Peyer's patch (tissue), 4 donors: ENCODE data around the gene THAP11. TPM values are rescaled to one million over a fixed set of nuclear protein-coding genes. Genes with fewer than 3 reads are reported as not detected.

Source experiments
- DNase-seq, 3 donors: peaks; one replicate each; pipeline ENCODE4 v3.0.0-alpha.2; 2017 to 2019
- H3K27ac ChIP-seq, 4 donors: fragments of 200-600 bp; sonication (generic); one replicate each; pipeline ENCODE4 v1.5.1; 2016 to 2019
- H3K27me3 ChIP-seq, 2 donors: fragments of 200-600 bp; sonication (generic); one replicate each; pipeline ENCODE4 v1.5.1; 2019
- H3K36me3 ChIP-seq, 3 donors: fragments of 200-600 bp; sonication (generic); one replicate each; pipeline ENCODE4 v1.5.1; 2016 to 2019
- H3K4me1 ChIP-seq, 4 donors: fragments of 200-600 bp; sonication (generic); one replicate each; pipeline ENCODE4 v1.5.1; 2016 to 2019
- H3K4me3 ChIP-seq, 4 donors: fragments of 200-600 bp; sonication (generic); 1 replicate in 3 of 4; 2 replicates in 1 of 4; pipeline ENCODE4 v1.5.1; 2016 to 2019; ENCODE audit warnings: mild to moderate bottlenecking in 1 of 4
- H3K9me3 ChIP-seq, 4 donors: fragments of 200-600 bp; sonication (generic); one replicate each; pipeline ENCODE4 v1.5.1; 2016 to 2019; ENCODE audit warnings: mild to moderate bottlenecking in 1 of 4
- CTCF ChIP-seq, 6 experiments: fragments of 450-650 bp in 4 of 6; fragments of 200-600 bp in 2 of 6; sonication (generic) in 1 of 6; IDR thresholded peaks; one replicate each; pipeline ENCODE4 v1.5.1; 2017 to 2019; ENCODE audit warnings: antibody characterized with exemption in 6 of 6, mild to moderate bottlenecking in 3 of 6, moderate library complexity in 1 of 6
- POLR2A ChIP-seq, 2 donors: fragments of 450-650 bp; IDR thresholded peaks; one replicate each; pipeline ENCODE4 v1.5.1; 2017; ENCODE audit warnings: antibody characterized with exemption in 2 of 2, mild to moderate bottlenecking in 2 of 2, moderate library complexity in 2 of 2
- total RNA-seq, 4 donors: library from RNA; depleted of rRNA; stranded (reverse); fragments of >200 nt; gene quantifications; one replicate each; pipeline ENCODE4 v1.1.0, GENCODE V29; 2016

THAP11 gene
- total RNA-seq, 4 donors from 2014 or later: 23.9 to 38.2 (median 31.7) TPM

GRCh38 chr16:67878846-67879245, 36.7 kb downstream of the THAP11 start:
- DNase-seq: no peak
- H3K4me1 ChIP-seq: peaks cover 0 to 28% (median 7%) of the 10 kb centered on the region in 4 donors
- H3K36me3 ChIP-seq: peaks cover 0 to 82% (median 7%) of the 10 kb centered on the region in 3 donors
- TF ChIP-seq POLR2A (IDR thresholded peaks at IDR 0.05): no peak
- TF ChIP-seq CTCF (IDR thresholded peaks at IDR 0.05): no peak
- H3K9me3 ChIP-seq: no peaks in the 10 kb centered on the region
- no peaks in the 10 kb centered on the region for H3K27me3 ChIP-seq
- no peak overlapping the region for H3K27ac ChIP-seq
- H3K4me3 ChIP-seq: no peak overlapping the region

GRCh38 chr16:67879462-67879861, 37.3 kb downstream of the THAP11 start:
- TF ChIP-seq POLR2A (IDR thresholded peaks at IDR 0.05) (no peak), CTCF (IDR thresholded peaks at IDR 0.05) (no peak)
- Histone ChIP-seq H3K27me3 (no peaks in the 10 kb centered on the region), H3K27ac (no peak overlapping the region), H3K36me3 (peaks cover 0 to 87% (median 7%) of the 10 kb centered on the region in 3 donors), H3K4me1 (peaks cover 0 to 23% (median 2%) of the 10 kb centered on the region in 4 donors), H3K9me3 (no peaks in the 10 kb centered on the region), H3K4me3 (no peak overlapping the region)
- no peak for DNase-seq

GRCh38 chr16:67879936-67880335, 37.8 kb downstream of the THAP11 start:
- no peak for DNase-seq
- peaks cover 0 to 92% (median 7%) of the 10 kb centered on the region in 3 donors for H3K36me3 ChIP-seq
- no peaks in the 10 kb centered on the region for H3K9me3 ChIP-seq

GRCh38 chr16:67880584-67880983, 38.5 kb downstream of the THAP11 start:
- no peaks in the 10 kb centered on the region for H3K27me3 ChIP-seq
- no peaks in the 10 kb centered on the region for H3K9me3 ChIP-seq
- peaks cover 0 to 97% (median 7%) of the 10 kb centered on the region in 3 donors for H3K36me3 ChIP-seq
- no peak for DNase-seq
- no peak overlapping the region for H3K4me3 ChIP-seq
- TF ChIP-seq POLR2A (IDR thresholded peaks at IDR 0.05): no peak
- TF ChIP-seq CTCF (IDR thresholded peaks at IDR 0.05): no peak
- no peak overlapping the region for H3K27ac ChIP-seq
- H3K4me1 ChIP-seq: peaks cover 0 to 17% (median 0%) of the 10 kb centered on the region in 4 donors

More at GRCh38 chr16:67879936-67880335, 37.8 kb downstream of the THAP11 start:
- Histone ChIP-seq H3K4me1 (peaks cover 0 to 22% (median 0%) of the 10 kb centered on the region in 4 donors), H3K4me3 (no peak overlapping the region), H3K27ac (no peak overlapping the region), H3K27me3 (no peaks in the 10 kb centered on the region)
- TF ChIP-seq POLR2A (IDR thresholded peaks at IDR 0.05) (no peak), CTCF (IDR thresholded peaks at IDR 0.05) (no peak)

- no peak for TF ChIP-seq CTCF (IDR thresholded peaks at IDR 0.05)
- no peak for TF ChIP-seq POLR2A (IDR thresholded peaks at IDR 0.05)
- peaks cover 0 to 17% (median 0%) of the 10 kb centered on the region in 4 donors for H3K4me1 ChIP-seq
- peak overlapping the region in 1 of 4 donors; percentile 69 for H3K27ac ChIP-seq
- H3K27me3 ChIP-seq: no peaks in the 10 kb centered on the region
- no peak for DNase-seq
- no peak overlapping the region for H3K4me3 ChIP-seq
- peaks cover 0 to 93% (median 7%) of the 10 kb centered on the region in 3 donors for H3K36me3 ChIP-seq
- H3K9me3 ChIP-seq: no peaks in the 10 kb centered on the region
Measured at GRCh38 chr16:67881621-67882161, 39.6 kb downstream of the THAP11 start.
